NCI-H1930 (cell line): ENCODE results near the gene TNFRSF11A.
A peak's percentile ranks its signal among the peaks of the same experiment; 100 is the strongest.

Experiments used
- DNase-seq, 2 experiments: peaks; one replicate each; lab custom pipeline; 2025; lab: John Stamatoyannopoulos, UW

Gene TNFRSF11A

GRCh38 chr18:62384068-62384467 lies 59.0 kb downstream of the TNFRSF11A start:
- no peak for DNase-seq

GRCh38 chr18:62384610-62385097 lies 59.5 kb downstream of the TNFRSF11A start:
- no peak for DNase-seq

DNA sequence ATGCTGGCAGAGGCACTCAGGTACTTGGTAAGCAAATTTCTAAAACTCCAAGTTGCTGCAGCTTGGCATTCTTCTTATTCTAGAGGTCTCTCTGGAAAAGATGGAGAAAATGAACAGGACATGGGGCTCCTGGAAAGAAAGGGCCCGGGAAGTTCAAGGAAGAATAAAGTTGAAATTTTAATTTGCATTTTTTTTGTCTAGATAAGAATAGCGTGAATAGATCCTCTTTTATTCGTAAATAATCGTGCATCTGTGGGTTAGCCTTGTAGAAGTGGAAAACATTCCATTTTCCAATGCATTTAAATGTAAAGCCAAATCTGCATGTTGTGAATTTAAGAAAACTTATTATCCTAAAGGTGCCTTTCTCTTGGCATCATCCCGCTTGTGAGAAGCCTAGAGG lies 61.0 kb downstream of the TNFRSF11A start:
- DNase-seq, result no peak

GRCh38 chr18:62386601-62387000 lies 61.5 kb downstream of the TNFRSF11A start:
- DNase-seq, result no peak

GRCh38 chr18:62387257-62387656 lies 62.1 kb downstream of the TNFRSF11A start:
- no peak for DNase-seq

GRCh38 chr18:62388855-62389760 lies 64.0 kb downstream of the TNFRSF11A start:
- DNase-seq, result no peak

DNA sequence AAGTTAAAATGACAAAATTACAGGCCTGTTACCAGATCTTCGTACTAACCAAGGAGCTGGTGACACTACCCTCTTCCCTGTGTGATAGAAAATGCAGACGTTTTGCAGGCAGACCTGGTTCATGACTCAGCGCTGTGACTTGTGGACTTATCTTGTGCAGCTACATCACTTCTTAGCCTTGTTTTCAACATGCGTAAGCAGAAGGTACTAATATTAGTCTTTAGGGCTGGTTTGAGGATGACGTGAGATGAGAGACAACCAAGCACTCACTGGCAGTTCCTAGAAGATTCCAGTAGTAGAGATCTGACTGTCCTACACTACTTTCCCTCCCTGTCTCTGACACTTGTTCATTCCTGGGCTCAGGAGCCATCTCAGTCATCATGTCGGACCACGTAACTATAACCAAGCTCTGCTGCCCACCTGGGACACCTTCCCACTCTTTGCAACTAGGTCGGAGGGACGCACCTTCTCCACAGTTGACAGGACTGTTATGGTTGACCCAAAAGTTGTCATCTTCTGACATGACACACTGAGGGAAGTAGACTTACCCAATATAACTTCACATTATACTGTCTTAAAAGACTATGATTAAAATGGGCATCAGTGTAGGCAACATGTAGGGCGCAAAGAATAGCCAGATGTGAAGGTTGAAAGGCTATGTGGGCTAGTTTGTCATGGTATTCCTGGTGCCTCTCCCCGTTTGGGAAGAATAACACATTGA lies 64.8 kb downstream of the TNFRSF11A start:
- DNase-seq, result no peak

- DNase-seq, result no peak
Observed at GRCh38 chr18:62394006-62394763, 69.1 kb downstream of the TNFRSF11A start.

- DNase-seq, result no peak
Observed at GRCh38 chr18:62396381-62396780, 71.3 kb downstream of the TNFRSF11A start.

DNA sequence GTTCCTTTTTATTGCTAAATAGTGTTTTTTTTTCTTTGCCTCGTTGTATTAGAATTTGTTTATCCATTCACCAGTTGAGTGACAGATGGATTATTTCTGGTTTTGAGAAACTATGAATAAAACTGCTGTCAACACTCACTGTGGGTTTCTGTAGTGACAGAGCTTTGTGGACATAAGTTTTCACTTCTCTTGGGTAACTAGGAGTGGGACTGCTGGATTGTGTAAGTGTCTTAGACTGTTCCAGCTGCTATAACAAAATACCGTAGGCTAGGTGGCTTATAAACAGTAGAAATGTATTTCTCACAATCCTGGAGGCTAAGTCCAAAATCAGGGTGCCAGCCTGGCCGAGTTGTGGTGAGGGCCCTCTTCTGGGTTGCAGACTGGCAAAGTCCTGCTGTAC lies 71.9 kb downstream of the TNFRSF11A start:
- no peak for DNase-seq

GRCh38 chr18:62398291-62398690 lies 73.2 kb downstream of the TNFRSF11A start:
- no peak for DNase-seq

GRCh38 chr18:62399276-62399675 lies 74.2 kb downstream of the TNFRSF11A start:
- DNase-seq, result no peak

DNA sequence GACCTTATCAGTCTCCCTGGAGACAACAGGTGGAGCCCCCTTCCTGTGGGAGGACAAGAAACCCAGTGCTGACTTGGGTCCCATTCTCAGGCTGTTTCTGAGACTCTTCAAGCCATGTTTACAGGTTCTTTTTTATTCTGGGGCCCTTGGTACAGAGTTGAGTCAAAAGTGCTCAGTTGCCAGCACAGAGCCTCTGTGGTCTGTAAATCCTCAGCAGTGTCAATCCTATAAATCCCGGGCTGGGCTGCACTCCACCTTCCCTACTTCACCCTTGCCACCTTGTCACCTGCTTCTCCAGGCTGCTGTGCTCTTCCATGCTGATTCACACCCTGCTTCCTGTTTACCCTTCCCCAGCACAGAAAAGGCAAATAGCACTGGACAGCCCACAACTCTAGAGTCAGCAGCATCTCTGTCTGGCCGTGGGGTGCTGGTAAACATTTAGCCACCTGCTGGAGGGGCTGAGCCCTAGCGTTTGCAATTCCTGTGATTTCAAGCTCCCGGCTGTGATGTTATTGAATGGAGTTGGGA lies 74.7 kb downstream of the TNFRSF11A start:
- DNase-seq, result peak in 1 of 2 experiments; percentile 20

DNA sequence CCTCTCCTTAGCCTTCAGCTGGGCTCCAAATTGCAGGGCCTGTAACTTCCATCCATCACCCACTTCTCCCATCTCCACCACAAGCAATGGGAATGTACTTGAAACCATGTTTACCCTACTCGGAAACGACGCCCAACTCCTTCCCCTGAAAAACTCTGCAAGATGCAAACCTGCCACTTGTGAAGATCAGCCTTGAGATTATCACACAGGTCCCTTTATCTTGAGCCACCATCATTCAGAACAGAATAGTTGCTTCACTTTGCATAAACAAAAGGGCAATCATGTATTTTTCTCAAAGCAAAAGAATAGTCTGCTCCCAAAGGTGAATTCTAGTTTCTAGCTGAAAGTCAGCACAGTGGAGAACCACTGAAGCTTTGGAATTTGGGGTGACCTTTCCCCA lies 75.8 kb downstream of the TNFRSF11A start:
- no peak for DNase-seq

DNA sequence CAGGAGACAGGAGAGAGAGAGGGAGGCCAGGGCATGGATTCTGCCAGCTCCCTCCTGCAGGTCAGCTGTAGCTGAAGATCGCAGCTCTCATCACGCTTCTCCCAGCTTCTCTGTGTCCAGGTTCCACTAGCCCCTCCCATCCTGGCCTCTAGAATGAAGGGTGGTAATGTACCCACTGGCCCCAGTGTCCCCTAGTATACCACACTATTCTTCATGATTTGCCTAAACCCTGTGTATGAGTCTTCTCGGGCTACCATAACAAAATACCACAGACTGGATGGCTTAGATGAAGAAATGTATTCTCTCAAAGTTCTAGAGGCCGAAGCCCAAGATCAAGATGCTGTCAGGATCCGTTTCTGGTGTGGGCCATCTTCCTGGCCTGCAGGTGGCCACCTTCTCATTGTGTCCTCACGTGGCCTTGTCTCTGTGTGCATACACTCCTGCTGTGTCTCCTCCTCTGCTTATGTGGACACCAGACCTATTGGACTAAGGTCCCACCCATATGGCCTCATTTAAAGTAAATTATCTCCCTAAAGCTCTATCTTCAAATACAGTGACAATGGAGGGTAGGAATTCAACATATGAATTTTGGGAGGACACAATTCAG lies 77.3 kb downstream of the TNFRSF11A start:
- no peak for DNase-seq

- DNase-seq, result no peak
Observed at GRCh38 chr18:62403120-62403519, 78.0 kb downstream of the TNFRSF11A start.

GRCh38 chr18:62404881-62405280 lies 79.8 kb downstream of the TNFRSF11A start:
- DNase-seq, result no peak

GRCh38 chr18:62407660-62408059 lies 82.5 kb downstream of the TNFRSF11A start:
- no peak for DNase-seq

DNA sequence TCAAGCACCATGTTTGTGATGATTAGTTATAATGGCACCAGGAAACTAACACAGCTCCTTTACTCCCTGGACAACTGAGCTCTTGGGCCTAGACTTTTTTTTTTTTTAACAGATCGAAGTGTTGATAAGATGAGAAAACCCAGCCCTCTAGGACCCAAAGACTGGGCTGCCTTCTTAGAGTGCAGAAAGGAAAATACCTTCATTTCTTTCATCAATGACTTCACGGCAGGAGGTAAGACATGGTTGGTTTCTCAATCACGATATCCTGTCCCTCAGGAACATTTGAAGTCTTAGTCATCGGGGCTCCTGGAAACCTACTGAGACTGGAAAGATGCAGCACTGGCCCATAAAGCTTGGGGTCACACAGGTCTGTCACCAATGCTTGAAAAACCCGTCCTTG lies 84.7 kb downstream of the TNFRSF11A start:
- no peak for DNase-seq

- DNase-seq, result no peak
Observed at GRCh38 chr18:62412231-62412979, 87.3 kb downstream of the TNFRSF11A start.

DNA sequence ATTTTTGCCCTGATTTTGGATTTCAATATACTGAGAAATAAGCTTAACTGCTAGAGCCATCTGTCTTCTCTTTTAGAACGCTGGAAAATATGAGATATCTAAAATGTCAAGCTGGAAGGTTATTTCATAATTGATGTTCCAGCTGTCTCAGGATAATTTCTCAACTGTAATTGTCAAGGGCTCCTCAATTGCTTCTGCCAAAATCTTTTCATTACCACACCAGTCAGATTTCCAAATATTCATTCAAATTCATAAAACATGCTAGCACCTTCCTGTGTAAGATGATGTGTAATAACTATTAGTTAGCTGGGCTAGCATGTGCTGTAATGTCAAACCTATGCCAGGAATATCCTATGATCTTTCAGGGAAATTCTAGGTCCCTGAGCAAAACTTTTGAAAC lies 88.1 kb downstream of the TNFRSF11A start:
- DNase-seq, result no peak
